SK-N-SH treated with all-trans-retinoic acid at 6 μM for 48 hours (cell line): ENCODE data around the gene TRPV4.

Experiments used
- ATAC-seq: fragments of 200-7000 bp; cut with Tn5 transposase; 3 replicates; pipeline ENCODE4 v1.9.1; 2020; ENCODE audit warnings: mild to moderate bottlenecking, moderate library complexity
- BACH2 ChIP-seq: fragments of 250-450 bp; sonication (Bioruptor Pico); IDR thresholded peaks from 2 replicates; pipeline ENCODE4 v1.9.0; 2021; ENCODE audit warnings: mild to moderate bottlenecking, borderline replicate concordance
- CREB5 ChIP-seq: fragments of 250-450 bp; sonication (Bioruptor Pico); IDR thresholded peaks from 2 replicates; pipeline ENCODE4 v1.5.1; 2020; ENCODE audit warnings: low read depth, mild to moderate bottlenecking, moderate library complexity
- CSDC2 ChIP-seq: fragments of 250-450 bp; sonication (Bioruptor Pico); IDR thresholded peaks from 2 replicates; pipeline ENCODE4 v1.5.0; 2020; ENCODE audit warnings: mild to moderate bottlenecking, moderate library complexity
- CSRNP3 ChIP-seq: fragments of 250-450 bp; sonication (Bioruptor Pico); IDR thresholded peaks from 2 replicates; pipeline ENCODE4 v1.5.1; 2021; ENCODE audit warnings: mild to moderate bottlenecking, moderate library complexity
- GLIS3 ChIP-seq: fragments of 250-450 bp; sonication (Bioruptor Pico); IDR thresholded peaks from 2 replicates; pipeline ENCODE4 v1.5.0; 2020; ENCODE audit warnings: mild to moderate bottlenecking, moderate library complexity
- ISL1 ChIP-seq: fragments of 250-450 bp; sonication (Bioruptor Pico); IDR thresholded peaks from 2 replicates; pipeline ENCODE4 v2.1.2; 2022; ENCODE audit warnings: mild to moderate bottlenecking, moderate library complexity
- OSR1 ChIP-seq: fragments of 250-450 bp; sonication (Bioruptor Pico); IDR thresholded peaks from 2 replicates; pipeline ENCODE4 v1.8.0; 2022; ENCODE audit warnings: moderate library complexity, mild to moderate bottlenecking, inconsistent platforms
- PATZ1 ChIP-seq: fragments of 250-450 bp; sonication (Bioruptor Pico); IDR thresholded peaks from 2 replicates; pipeline ENCODE4 v1.8.0; 2020; ENCODE audit warnings: mild to moderate bottlenecking, moderate library complexity, borderline replicate concordance
- RARB ChIP-seq: fragments of 250-450 bp; sonication (Bioruptor Pico); IDR thresholded peaks from 2 replicates; pipeline ENCODE4 v1.8.0; 2021; ENCODE audit warnings: mild to moderate bottlenecking, moderate library complexity
- SNAI2 ChIP-seq: fragments of 250-450 bp; sonication (Bioruptor Pico); IDR thresholded peaks from 2 replicates; pipeline ENCODE4 v1.5.0; 2020; ENCODE audit warnings: mild to moderate bottlenecking, moderate library complexity
- TCF4 ChIP-seq: fragments of 250-450 bp; sonication (Bioruptor Pico); IDR thresholded peaks from 2 replicates; pipeline ENCODE4 v1.8.0; 2021; ENCODE audit warnings: mild to moderate bottlenecking, moderate library complexity, borderline replicate concordance
- TSHZ2 ChIP-seq: fragments of 250-450 bp; sonication (Bioruptor Pico); IDR thresholded peaks from 2 replicates; pipeline ENCODE4 v1.5.0; 2020; ENCODE audit warnings: mild to moderate bottlenecking, moderate library complexity
- ZC3H10 ChIP-seq: fragments of 250-450 bp; sonication (Bioruptor Pico); IDR thresholded peaks from 2 replicates; pipeline ENCODE4 v1.5.1; 2021; ENCODE audit warnings: mild to moderate bottlenecking, moderate library complexity
- ZFP3 ChIP-seq: fragments of 250-450 bp; sonication (Bioruptor Pico); IDR thresholded peaks from 2 replicates; pipeline ENCODE4 v1.5.0; 2020; ENCODE audit warnings: mild to moderate bottlenecking, moderate library complexity
- ZFP30 ChIP-seq: fragments of 450-650 bp; formaldehyde crosslinking; IDR thresholded peaks from 2 replicates; pipeline ENCODE4 v1.5.0; 2022; ENCODE audit warnings: mild to moderate bottlenecking, moderate library complexity
- ZNF565 ChIP-seq: fragments of 450-650 bp; formaldehyde crosslinking; conservative IDR thresholded peaks from 2 replicates; pipeline ENCODE4 v1.5.0; 2020; ENCODE audit warnings: low read depth, mild to moderate bottlenecking, moderate library complexity
- ZNF70 ChIP-seq: fragments of 450-650 bp; formaldehyde crosslinking; IDR thresholded peaks from 2 replicates; pipeline ENCODE4 v1.5.0; 2020; ENCODE audit warnings: mild to moderate bottlenecking, moderate library complexity

TRPV4 gene

GRCh38 chr12:109818253-109818652 is 14.9 kb downstream of the TRPV4 start:
- no peak for ATAC-seq

GRCh38 chr12:109817627-109818231 is 15.5 kb downstream of the TRPV4 start:
- TF ChIP-seq SNAI2 (no peak), CSRNP3 (CRISPR knock-in tag) (no peak), PATZ1 (CRISPR knock-in tag) (no peak), ZFP3 (CRISPR knock-in tag) (no peak), ZC3H10 (CRISPR knock-in tag) (no peak), CREB5 (CRISPR knock-in tag) (no peak), ZFP30 (CRISPR knock-in tag) (no peak), OSR1 (CRISPR knock-in tag) (no peak), TSHZ2 (no peak), RARB (CRISPR knock-in tag) (no peak), ZNF565 (CRISPR knock-in tag) (no peak), ISL1 (no peak)
- no peak for ATAC-seq

More at GRCh38 chr12:109818253-109818652, 14.9 kb downstream of the TRPV4 start:
- TF ChIP-seq ZFP30 (CRISPR knock-in tag): no peak
- no peak for TF ChIP-seq ZFP3 (CRISPR knock-in tag)
- TF ChIP-seq OSR1 (CRISPR knock-in tag): no peak
- TF ChIP-seq PATZ1 (CRISPR knock-in tag): no peak
- no peak for TF ChIP-seq BACH2
- no peak for TF ChIP-seq GLIS3 (CRISPR knock-in tag)
- TF ChIP-seq ZC3H10 (CRISPR knock-in tag): no peak
- TF ChIP-seq CSDC2 (CRISPR knock-in tag): no peak
- TF ChIP-seq TSHZ2: no peak
- TF ChIP-seq ZNF70 (CRISPR knock-in tag): no peak
- no peak for TF ChIP-seq CSRNP3 (CRISPR knock-in tag)
- TF ChIP-seq SNAI2: no peak
- TF ChIP-seq TCF4: no peak
- TF ChIP-seq, all 23 proteins: peak for 0
